ENCODE measurements around the gene ARHGAP25. TPM values are rescaled to one million over a fixed set of nuclear protein-coding genes. Genes with fewer than 3 reads are reported as not detected.
A peak's percentile ranks its signal among the peaks of the same experiment; 100 is the strongest.

Gene ARHGAP25
- total RNA-seq, 4 donors from 2014 or later: 4.0 to 11.7 (median 6.9) TPM

- no peak for DNase-seq
- 83 to 85% methylated on average over 3 of the region's 3 CpGs for WGBS, 2 donors
- H3K4me1 ChIP-seq: no peaks in the 10 kb centered on the region
- no peaks in the 10 kb centered on the region for H3K36me3 ChIP-seq
- TF ChIP-seq CTCF (IDR thresholded peaks at IDR 0.05) (no peak), POLR2A (IDR thresholded peaks at IDR 0.05) (no peak)
- no peak overlapping the region for H3K4me3 ChIP-seq (replicated peaks in 1 of 3)
- H3K27ac ChIP-seq: no peak overlapping the region
- no peaks in the 10 kb centered on the region for H3K9me3 ChIP-seq
- H3K27me3 ChIP-seq: no peaks in the 10 kb centered on the region
- intact Hi-C loops (cut with DNase I): no loop called here
Observed at GRCh38 chr2:68741238-68741637, 6.6 kb downstream of the ARHGAP25 start.

- Histone ChIP-seq H3K36me3 (no peaks in the 10 kb centered on the region), H3K4me1 (no peaks in the 10 kb centered on the region), H3K4me3 (replicated peaks in 1 of 3) (no peak overlapping the region), H3K9me3 (no peaks in the 10 kb centered on the region), H3K27me3 (no peaks in the 10 kb centered on the region), H3K27ac (no peak overlapping the region)
- TF ChIP-seq CTCF (IDR thresholded peaks at IDR 0.05) (no peak), POLR2A (IDR thresholded peaks at IDR 0.05) (no peak)
- 89 to 94% methylated on average over 5 of the region's 5 CpGs for WGBS, 2 donors
- intact Hi-C loops (cut with DNase I): no loop called here
- no peak for DNase-seq
Observed at GRCh38 chr2:68741805-68742306, 7.2 kb downstream of the ARHGAP25 start.

- intact Hi-C loops (cut with DNase I): no loop called here
- Histone ChIP-seq H3K36me3 (no peaks in the 10 kb centered on the region), H3K27me3 (no peaks in the 10 kb centered on the region), H3K9me3 (no peaks in the 10 kb centered on the region), H3K27ac (no peak overlapping the region), H3K4me3 (replicated peaks in 1 of 3) (no peak overlapping the region), H3K4me1 (no peaks in the 10 kb centered on the region)
- TF ChIP-seq POLR2A (IDR thresholded peaks at IDR 0.05): no peak
- TF ChIP-seq CTCF (IDR thresholded peaks at IDR 0.05): no peak
- WGBS, 2 donors: 75 to 100% methylated on average over 1 of the region's 1 CpG
- DNase-seq: no peak
Observed at GRCh38 chr2:68742626-68743415, 8.2 kb downstream of the ARHGAP25 start.

- H3K36me3 ChIP-seq: no peaks in the 10 kb centered on the region
- no peak for TF ChIP-seq CTCF (IDR thresholded peaks at IDR 0.05)
- TF ChIP-seq POLR2A (IDR thresholded peaks at IDR 0.05): no peak
- 85 to 86% methylated on average over 3 of the region's 3 CpGs for WGBS, 2 donors
Observed at GRCh38 chr2:68743531-68743930, 8.9 kb downstream of the ARHGAP25 start.

GRCh38 chr2:68744366-68744912, 9.8 kb downstream of the ARHGAP25 start:
- intact Hi-C loops (cut with DNase I): no loop called here
- Histone ChIP-seq H3K9me3 (no peaks in the 10 kb centered on the region), H3K27ac (no peak overlapping the region), H3K36me3 (no peaks in the 10 kb centered on the region), H3K4me3 (replicated peaks in 1 of 3) (no peak overlapping the region), H3K4me1 (no peaks in the 10 kb centered on the region), H3K27me3 (no peaks in the 10 kb centered on the region)
- WGBS, 2 donors: 67 to 82% methylated on average over 4 of the region's 4 CpGs
- DNase-seq: no peak
- TF ChIP-seq POLR2A (IDR thresholded peaks at IDR 0.05): no peak
- peak in 1 of 6 experiments; percentile 10 for TF ChIP-seq CTCF (IDR thresholded peaks at IDR 0.05)

More at GRCh38 chr2:68743531-68743930, 8.9 kb downstream of the ARHGAP25 start:
- H3K4me1 ChIP-seq: no peaks in the 10 kb centered on the region
- intact Hi-C loops (cut with DNase I): no loop called here
- no peaks in the 10 kb centered on the region for H3K27me3 ChIP-seq
- no peak for DNase-seq
- H3K9me3 ChIP-seq: no peaks in the 10 kb centered on the region
- no peak overlapping the region for H3K27ac ChIP-seq
- no peak overlapping the region for H3K4me3 ChIP-seq (replicated peaks in 1 of 3)

All from thyroid gland (tissue), 4 donors.